Mammary epithelial cell (primary cell): Measurements from ENCODE around the gene BLTP2.
"Not testable (repeated sequence)": the region's sequence is repeated elsewhere in the genome, so short reads cannot be mapped to it uniquely, and the experiment has no call there.

Source experiments
- CTCF ChIP-seq, 2 donors: IDR thresholded peaks in 1 of 2; conservative IDR thresholded peaks in 1 of 2; 2 replicates each; pipeline ENCODE4 v1.5.1; 2011 to 2012; ENCODE audit warnings: inconsistent platforms in 2 of 2, low read length in 2 of 2, mild to moderate bottlenecking in 2 of 2, control low read depth in 1 of 2, low read depth in 1 of 2; ENCODE audit not compliant: insufficient read depth in 1 of 2; ENCODE audit errors: extremely low read depth in 1 of 2
- EZH2 ChIP-seq: IDR thresholded peaks from 2 replicates; pipeline ENCODE4 v1.6.1; 2012; ENCODE audit warnings: low read length, inconsistent platforms, borderline replicate concordance

GRCh38 chr17:28604031-28604430 lies 40.9 kb downstream of the BLTP2 start:
- TF ChIP-seq CTCF (conservative IDR thresholded peaks at IDR 0.05 in 1 of 2, IDR thresholded peaks at IDR 0.05 in 1 of 2; ENCODE audit: extremely low read depth in 1 of 2, insufficient read depth in 1 of 2, low read depth in 1 of 2, low read length in 2 of 2); EZH2: not testable (repeated sequence)
